ENCODE data around the gene TMEM108. TPM values are rescaled to one million over a fixed set of nuclear protein-coding genes. Genes with fewer than 3 reads are reported as not detected.

Gene TMEM108
- total and polyA plus RNA-seq, 10 of the 15 experiments (the other 5 are each of a cell fraction or from before 2014, with no cell fraction given): 0.02 to 0.58 (median 0.12) TPM; not detected in 5

DNA sequence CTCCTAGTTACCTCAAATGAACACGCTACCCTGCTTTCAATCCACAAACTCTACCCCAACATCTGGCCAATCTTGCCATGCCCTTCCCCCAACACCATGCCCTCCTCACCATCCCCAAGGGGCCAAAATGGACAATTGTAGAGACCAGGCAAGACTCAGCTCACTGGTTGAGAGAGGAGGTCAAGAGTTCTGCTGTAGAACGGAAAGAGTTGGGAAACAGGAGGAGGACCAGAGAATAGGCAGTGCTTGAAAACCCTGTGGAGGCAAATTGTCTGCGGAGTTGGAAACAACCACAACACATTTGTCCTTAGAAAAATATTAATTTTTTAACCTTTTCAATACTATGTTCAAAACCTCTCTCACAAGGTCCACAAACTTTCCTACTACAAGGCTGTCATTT lies 232.9 kb downstream of the TMEM108 start (continued):
- TF ChIP-seq ATF7 (IDR thresholded peaks at IDR 0.05; ENCODE audit: low read depth) (no peak), SUZ12 (IDR thresholded peaks at IDR 0.05; ENCODE audit: unreplicated experiment) (no peak), TCF3 (IDR thresholded peaks at IDR 0.05; ENCODE audit: borderline replicate concordance, insufficient read depth, low read depth, low read length) (no peak), POU2F2 (IDR thresholded peaks at IDR 0.05; ENCODE audit: borderline replicate concordance, low read depth, low read length) (no peak), ETV6 (conservative IDR thresholded peaks at IDR 0.05 in 1 of 2, IDR thresholded peaks at IDR 0.05 in 1 of 2; ENCODE audit: borderline replicate concordance in 1 of 2, low read depth in 1 of 2) (no peak)
- TF ChIP-seq, protein P1, sequence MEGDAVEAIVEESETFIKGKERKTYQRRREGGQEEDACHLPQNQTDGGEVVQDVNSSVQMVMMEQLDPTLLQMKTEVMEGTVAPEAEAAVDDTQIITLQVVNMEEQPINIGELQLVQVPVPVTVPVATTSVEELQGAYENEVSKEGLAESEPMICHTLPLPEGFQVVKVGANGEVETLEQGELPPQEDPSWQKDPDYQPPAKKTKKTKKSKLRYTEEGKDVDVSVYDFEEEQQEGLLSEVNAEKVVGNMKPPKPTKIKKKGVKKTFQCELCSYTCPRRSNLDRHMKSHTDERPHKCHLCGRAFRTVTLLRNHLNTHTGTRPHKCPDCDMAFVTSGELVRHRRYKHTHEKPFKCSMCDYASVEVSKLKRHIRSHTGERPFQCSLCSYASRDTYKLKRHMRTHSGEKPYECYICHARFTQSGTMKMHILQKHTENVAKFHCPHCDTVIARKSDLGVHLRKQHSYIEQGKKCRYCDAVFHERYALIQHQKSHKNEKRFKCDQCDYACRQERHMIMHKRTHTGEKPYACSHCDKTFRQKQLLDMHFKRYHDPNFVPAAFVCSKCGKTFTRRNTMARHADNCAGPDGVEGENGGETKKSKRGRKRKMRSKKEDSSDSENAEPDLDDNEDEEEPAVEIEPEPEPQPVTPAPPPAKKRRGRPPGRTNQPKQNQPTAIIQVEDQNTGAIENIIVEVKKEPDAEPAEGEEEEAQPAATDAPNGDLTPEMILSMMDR (IDR thresholded peaks at IDR 0.05 in 2 of 3, conservative IDR thresholded peaks at IDR 0.05 in 1 of 3; ENCODE audit: control insufficient read depth in 2 of 3, extremely low read depth in 1 of 3, insufficient read depth in 1 of 3, low read depth in 3 of 3, low read length in 3 of 3): no peak

- DNase-seq (ENCODE audit: low read depth, low spot score) (no peak), FAIRE-seq (no peak), ATAC-seq (no peak)
- ChIA-PET POLR2A (no interaction called here), SMC1A (ENCODE audit: uncharacterized antibody, unreplicated experiment) (no interaction called here), RAD21 (ENCODE audit: unreplicated experiment) (no interaction called here), CTCF (interaction anchor here (0.5 kb wide), 1 partner anchor 343 kb away, joined by 3 read pairs; no protein-coding TSS in a partner anchor)
- intact Hi-C loops (cut with micrococcal nuclease; ENCODE audit: unreplicated experiment) (no loop called here), in situ Hi-C loops (cut with MboI) (no loop called here)
- H3K4me2 ChIP-seq (ENCODE audit: control insufficient read depth, insufficient read depth): no peak overlapping the region
- no peaks in the 10 kb centered on the region for H3K79me2 ChIP-seq (ENCODE audit: control insufficient read depth, insufficient read depth, low read length)
- no peak overlapping the region for H3K4me3 ChIP-seq
- no peaks in the 10 kb centered on the region for H3K4me1 ChIP-seq (ENCODE audit: control insufficient read depth, insufficient read depth, low read length)
- no peak overlapping the region for H3K27ac ChIP-seq (ENCODE audit: control insufficient read depth, insufficient read depth)
- H3K9ac ChIP-seq (ENCODE audit: control insufficient read depth, insufficient read depth, low read length): no peak overlapping the region
- H3K9me3 ChIP-seq (replicated peaks; ENCODE audit: control insufficient read depth, insufficient read depth, low read length): no peaks in the 10 kb centered on the region
- H4K20me1 ChIP-seq (ENCODE audit: control insufficient read depth, insufficient read depth): no peaks in the 10 kb centered on the region
- 13% methylated on average over 4 of the region's 4 CpGs for WGBS (ENCODE audit: insufficient coverage, insufficient replicate concordance, low lambda C conversion rate, missing lambda C conversion rate)
- peaks cover 0 to 3% of the 10 kb centered on the region in 2 experiments; a peak in 1 of 4 replicates for H3K27me3 ChIP-seq (replicated peaks in 1 of 2; ENCODE audit: control insufficient read depth in 2 of 2, insufficient read depth in 2 of 2, low read length in 1 of 2)
- no peak overlapping the region for H2AFZ ChIP-seq (ENCODE audit: control insufficient read depth, low read depth, low read length)
- no TSS peak for BruUV-seq (replicated peaks)
- H3K36me3 ChIP-seq (ENCODE audit: control insufficient read depth in 2 of 2, insufficient read depth in 2 of 2, low read length in 1 of 2): no peaks in the 10 kb centered on the region
- TF ChIP-seq NFYB (IDR thresholded peaks at IDR 0.05; ENCODE audit: insufficient read depth, low read depth, low read length): no peak
- no peak for TF ChIP-seq WRNIP1 (IDR thresholded peaks at IDR 0.05; ENCODE audit: borderline replicate concordance, low read depth, low read length)
- no peak for TF ChIP-seq ZZZ3 (IDR thresholded peaks at IDR 0.05; ENCODE audit: control insufficient read depth, insufficient read length, low read depth)
- TF ChIP-seq RBBP5 (conservative IDR thresholded peaks at IDR 0.05): no peak
- no peak for TF ChIP-seq BMI1 (IDR thresholded peaks at IDR 0.05; ENCODE audit: borderline replicate concordance)
- TF ChIP-seq NR2C2 (IDR thresholded peaks at IDR 0.05; ENCODE audit: borderline replicate concordance, control insufficient read depth, insufficient read length, low read depth): no peak
- TF ChIP-seq E4F1 (IDR thresholded peaks at IDR 0.05; ENCODE audit: borderline replicate concordance, partially characterized antibody): no peak
- TF ChIP-seq NFIC (IDR thresholded peaks at IDR 0.05; ENCODE audit: low read depth, low read length): no peak
- TF ChIP-seq, protein P2, sequence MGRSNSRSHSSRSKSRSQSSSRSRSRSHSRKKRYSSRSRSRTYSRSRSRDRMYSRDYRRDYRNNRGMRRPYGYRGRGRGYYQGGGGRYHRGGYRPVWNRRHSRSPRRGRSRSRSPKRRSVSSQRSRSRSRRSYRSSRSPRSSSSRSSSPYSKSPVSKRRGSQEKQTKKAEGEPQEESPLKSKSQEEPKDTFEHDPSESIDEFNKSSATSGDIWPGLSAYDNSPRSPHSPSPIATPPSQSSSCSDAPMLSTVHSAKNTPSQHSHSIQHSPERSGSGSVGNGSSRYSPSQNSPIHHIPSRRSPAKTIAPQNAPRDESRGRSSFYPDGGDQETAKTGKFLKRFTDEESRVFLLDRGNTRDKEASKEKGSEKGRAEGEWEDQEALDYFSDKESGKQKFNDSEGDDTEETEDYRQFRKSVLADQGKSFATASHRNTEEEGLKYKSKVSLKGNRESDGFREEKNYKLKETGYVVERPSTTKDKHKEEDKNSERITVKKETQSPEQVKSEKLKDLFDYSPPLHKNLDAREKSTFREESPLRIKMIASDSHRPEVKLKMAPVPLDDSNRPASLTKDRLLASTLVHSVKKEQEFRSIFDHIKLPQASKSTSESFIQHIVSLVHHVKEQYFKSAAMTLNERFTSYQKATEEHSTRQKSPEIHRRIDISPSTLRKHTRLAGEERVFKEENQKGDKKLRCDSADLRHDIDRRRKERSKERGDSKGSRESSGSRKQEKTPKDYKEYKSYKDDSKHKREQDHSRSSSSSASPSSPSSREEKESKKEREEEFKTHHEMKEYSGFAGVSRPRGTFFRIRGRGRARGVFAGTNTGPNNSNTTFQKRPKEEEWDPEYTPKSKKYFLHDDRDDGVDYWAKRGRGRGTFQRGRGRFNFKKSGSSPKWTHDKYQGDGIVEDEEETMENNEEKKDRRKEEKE (IDR thresholded peaks at IDR 0.05): no peak
- TF ChIP-seq JUNB (IDR thresholded peaks at IDR 0.05): no peak
These were observed 233.3 kb downstream of the TMEM108 start for GRCh38 chr3:133271539-133271938.

Measured in GM12878 (cell line).